DMS114 treated with DMSO at 0.1 percent for 48 hours (cell line): Measurements from ENCODE around the gene TUSC2.

Experiments
- DNase-seq: peaks from one replicate; lab custom pipeline; 2025; ENCODE audit not compliant: unreplicated experiment; lab: John Stamatoyannopoulos, UW

The TUSC2 gene, protein sequence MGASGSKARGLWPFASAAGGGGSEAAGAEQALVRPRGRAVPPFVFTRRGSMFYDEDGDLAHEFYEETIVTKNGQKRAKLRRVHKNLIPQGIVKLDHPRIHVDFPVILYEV

DNA sequence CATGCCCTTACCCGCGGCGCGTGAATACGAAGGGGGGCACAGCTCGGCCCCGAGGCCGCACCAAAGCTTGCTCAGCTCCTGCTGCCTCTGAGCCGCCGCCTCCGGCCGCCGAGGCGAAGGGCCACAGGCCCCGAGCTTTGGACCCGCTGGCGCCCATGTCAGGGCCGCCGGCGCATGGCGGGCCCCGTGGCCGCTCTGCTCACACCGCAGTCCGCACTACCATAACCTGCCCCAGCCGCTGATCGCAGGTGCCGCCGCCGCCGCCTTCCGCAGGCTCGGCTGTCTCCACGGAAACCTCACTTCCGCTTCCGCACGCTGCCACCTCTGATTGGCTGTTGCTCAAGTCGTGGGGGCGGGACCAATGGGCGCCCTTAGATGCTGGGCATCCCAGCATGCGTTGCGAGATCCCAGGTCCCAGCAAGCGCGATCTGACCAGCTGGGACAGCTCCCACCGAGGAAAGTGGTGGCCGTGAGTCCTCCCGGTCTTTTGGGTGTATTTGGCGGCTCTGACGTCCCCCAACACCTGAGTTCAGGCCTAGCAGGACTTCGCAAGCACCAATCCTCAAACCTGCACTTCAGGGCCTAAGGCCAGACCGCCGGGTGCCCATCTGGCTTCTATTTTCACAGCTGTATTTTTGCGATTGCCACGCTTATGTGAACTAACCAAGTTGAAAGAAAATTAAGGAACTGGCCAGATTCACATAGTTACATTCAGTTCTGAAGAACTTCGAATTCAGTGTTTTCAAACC is at the start of gene TUSC2:
TSS of gene TUSC2 (minus strand) at position 281 of the 749 bp plus-strand sequence. CDS start at position 157, 124 bp downstream.
- peak; percentile 77 for DNase-seq

DNA sequence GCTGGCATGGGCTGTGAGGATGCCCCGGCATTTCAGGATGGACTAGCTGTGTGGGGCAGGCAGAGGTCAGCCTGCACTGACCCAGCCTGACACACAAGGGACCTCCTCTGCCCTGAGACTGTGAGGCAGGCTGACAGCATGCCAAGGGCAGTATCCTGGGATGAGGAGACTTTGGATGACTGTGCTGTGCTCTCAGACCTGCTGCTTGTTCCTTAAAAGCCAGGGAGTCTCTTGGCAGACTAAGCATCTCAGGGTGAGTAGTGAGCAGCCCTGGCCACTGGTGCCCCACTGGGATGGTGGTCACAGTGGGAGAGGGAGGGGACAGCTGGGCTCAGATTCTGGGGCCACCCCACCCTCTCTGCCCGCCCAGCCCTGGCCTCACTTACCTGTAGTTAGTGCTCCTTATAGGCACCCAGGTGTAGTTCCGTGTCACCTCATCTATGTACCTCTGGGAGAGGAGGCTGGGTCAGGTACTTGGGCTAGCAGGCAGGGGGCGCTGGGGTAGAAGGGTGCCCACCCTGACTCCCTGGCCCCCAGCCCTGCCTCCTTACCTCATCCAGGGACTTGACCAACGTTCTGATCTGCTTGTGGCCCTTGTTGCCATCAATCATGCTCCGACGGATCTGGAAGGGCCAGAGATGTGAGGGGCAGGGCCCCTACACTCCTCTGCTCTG is 47.4 kb upstream of the TUSC2 start:
- no peak for DNase-seq

DNA sequence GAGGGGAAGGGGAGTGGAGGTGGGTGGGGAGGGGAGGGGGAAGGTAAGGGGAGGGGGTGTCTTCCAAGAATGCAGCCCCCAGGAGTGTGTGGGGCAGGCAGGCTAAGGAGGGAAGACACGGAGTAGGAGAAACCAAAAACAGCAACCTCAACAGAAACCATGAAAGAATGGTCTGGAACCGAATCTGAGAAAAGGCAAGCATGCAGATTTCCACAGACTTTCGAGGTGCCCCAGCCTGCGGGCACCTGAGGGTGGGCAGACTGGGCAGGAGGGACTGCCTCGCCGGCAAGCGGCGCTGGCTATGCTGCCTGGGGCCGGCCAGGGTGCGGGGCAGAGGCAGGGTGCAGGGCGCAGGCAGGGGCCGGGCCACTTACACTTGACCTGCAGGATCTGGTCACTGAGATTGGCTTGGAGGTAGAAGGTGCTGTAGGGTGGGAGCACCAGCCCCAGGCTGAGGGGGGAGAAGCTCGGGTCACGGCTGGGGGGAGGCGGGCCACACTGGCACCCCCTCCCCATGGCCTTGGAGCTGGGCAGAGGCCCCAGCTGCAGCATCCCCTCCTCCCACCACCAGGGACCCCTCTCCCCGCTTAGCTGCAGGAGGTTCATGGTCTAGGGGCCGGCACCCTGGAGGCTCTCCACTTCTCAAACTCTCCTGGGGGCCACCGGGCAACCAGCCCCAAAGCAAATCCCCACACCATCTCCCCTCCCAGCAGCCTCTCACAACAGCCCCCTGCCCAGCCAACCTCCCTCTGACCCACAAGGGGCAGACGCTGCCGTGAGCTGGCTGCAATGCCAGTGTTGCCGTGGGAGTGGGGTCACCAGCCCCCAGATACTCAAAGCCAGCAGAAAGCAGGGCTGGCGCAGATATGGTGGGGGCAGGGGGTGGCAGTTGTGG is 46.6 kb upstream of the TUSC2 start:
- no peak for DNase-seq

DNA sequence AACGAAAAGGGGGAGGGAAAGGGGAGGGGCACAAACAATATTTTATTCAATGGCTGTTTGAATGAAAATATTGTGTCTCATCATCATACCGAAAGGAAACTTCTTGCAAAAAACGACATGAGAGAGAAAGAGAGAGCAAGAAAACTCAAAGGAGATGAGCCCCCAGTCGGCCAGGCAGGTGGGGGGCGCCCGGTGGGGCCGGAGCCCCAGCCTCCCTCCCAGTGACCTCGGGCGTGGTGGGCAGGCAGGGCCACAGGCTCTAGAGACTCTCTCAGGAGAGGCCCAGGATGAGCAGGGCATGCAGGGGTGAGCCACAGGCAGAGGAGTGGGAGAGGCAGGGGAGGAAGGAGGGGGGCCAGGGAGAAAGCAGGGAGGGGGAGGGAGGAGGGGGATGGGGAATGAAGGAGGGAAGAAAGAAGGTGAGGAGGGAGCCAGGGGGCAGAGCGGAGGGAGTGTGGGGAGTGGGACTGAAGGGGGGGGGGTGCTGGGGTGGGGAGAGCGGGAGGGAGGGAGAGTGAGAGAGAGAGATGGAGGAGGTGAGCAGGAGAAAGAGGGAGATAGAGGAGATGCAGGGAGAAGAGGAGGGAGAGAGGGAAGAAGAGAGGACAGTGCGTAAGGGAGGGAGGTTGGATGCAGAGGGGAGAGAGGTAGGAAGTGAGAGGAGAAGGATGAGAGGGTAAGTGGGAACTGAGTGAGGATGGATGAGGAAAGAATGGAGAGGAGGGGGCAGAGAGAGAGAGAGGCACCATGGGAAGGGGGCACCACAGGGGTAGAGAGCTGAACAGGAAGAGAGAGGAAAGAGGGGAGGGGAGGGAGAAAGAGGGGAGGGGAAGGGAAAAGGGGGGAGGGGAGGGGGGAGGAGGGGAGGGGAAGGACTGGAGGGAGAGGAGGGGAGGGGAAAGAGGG is 45.4 kb upstream of the TUSC2 start:
- DNase-seq, result no peak

DNA sequence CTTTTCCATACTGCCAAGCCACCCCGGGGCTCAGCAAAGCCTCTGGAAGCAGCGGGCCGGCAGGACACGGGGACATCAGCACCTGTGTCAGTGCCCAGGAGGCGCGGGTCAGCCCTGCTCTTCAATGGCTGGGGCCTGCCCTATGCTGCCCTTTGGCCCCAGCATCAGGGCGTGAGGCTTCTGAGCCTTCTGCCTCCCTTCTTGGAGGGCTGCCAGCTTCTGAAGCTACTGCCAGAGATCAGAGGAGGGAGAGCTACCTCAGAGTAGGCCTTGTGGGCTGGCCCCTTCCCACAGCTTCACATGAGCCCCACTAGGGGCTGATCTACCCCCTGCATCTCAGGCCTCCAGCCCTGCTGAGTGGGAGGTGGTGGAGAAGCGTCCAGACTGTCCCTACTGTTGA is 44.3 kb upstream of the TUSC2 start:
- no peak for DNase-seq

DNA sequence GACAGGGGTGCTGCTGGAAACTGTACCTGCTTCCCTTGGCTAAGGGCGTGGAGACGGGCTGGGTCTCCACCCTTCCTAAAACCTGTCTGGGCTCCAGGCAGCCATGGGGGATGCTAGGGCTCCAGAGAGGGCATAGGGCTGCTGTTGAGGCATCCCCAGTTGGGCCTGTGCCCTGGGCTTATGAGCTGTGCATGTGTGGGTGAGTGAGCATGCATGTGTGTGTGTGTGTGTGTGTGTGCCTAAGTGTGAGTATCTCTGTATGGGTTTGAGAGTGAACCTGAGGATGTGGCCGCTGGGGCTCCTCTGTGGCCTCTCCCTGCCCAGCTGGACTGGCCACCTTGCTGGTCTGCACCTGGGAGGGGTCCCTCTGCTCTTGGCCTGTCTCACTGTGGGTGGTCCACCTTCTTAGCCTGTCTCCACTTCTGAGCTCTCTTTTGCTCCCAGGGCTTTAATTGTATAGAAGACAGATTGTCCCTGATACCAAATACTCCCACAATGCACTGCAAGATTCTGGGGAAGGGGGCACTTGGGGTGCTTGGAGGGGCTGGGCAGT is 43.2 kb upstream of the TUSC2 start:
- no peak for DNase-seq

DNA sequence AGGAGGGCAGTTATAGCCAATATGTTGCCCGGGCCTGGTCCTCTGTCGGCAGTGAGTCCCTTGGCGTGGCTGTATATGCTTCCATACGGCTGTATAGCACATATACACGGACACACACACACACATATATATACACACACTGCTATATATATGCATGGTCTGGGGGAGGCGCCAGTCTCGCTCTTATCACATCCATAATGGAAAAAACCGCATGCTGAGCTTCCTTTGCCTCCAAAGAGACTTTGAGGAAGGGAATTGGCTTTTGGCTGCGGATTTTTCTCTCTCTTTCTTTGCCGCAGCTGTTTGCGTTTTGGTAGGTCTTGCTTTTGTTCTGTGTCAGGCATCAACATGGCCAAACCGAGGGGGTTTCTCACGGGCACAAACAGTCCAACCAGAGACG is 42.6 kb upstream of the TUSC2 start:
- DNase-seq, result no peak

DNA sequence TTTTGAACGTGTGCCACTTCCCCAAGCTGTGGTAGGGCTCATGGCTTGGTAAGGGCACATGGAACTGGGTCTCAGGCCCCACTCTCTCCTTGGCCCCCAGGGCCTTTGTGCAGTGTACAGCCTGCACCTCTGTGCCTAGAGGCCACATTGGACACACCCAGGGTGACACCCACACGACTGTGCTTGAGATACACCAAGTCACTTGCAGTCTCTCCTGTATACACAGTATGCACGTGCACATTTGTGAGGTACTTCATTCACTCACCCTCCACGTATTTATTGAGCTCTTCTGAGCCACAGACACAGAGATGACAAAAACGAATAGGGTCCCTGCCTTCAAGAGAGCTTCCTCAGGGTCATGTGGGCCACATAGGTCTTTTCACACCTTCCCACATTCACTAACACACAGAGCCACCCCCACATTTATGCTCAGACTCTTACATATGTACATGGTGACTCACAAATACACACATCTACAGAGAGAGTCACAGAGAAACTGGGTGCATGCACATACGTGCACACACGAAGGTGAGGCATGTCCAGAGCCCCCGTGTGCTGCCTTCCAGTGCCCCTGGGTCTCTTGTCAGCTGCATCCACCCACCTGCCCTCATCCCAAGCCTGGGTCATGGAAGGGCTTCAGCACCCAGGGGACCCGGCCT is 41.1 kb upstream of the TUSC2 start:
- no peak for DNase-seq

DNA sequence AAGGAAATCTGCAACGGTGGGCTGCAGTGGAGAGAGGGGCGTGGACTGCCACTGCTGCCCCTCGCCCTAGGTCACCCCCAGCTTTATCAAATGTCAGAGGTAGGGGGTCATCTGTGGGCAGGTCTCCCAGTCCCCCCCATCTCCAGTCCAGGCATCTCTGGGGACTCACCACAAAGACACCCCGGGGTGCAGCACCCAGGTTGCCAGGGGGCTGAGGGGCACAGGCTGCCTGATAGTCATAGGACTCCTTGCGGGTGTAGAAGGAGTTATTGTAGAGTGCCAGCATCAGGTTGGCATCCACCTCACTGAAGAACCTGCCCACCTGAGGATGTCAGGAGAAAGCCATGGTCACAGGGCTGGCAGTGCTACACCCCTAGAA is 37.8 kb upstream of the TUSC2 start:
- DNase-seq, result no peak

DNA sequence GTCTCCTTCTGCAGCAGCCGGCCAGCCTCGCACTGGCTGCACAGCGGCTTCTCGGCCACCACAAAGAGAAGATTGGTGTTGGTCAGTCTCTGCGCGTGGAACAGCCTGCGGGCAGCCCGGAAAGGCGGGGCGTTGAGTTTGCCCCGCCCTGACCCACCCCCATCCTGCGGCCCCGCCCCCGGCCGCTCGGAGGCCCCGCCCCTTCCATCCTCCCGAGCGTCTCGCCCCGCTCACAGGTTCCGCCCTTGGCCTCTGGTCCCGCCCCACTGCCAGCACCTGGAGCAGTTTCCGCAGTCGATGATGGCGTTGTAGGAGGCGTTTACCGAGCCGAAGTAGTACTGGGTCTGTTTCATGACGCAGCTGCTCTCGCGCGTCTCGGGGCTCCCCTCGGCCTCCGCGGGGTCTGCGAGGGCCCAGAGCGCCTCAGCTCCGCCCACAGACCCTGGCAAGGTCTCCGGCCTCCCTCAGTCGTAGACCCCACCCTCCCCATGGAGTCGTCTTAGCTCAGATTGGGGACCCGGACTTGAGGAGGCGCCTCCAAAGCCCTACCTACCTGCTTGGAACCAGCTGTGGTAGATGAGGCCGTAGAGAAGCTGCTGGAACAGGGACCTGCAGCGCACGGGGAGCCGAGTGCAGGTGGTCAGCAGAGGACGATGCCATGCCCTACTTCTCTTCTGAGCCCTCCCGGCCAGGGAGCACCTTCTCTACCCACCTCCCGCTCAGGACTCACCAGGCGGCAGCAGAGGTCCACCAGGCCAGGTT is 37.2 kb upstream of the TUSC2 start:
- DNase-seq, result no peak

DNA sequence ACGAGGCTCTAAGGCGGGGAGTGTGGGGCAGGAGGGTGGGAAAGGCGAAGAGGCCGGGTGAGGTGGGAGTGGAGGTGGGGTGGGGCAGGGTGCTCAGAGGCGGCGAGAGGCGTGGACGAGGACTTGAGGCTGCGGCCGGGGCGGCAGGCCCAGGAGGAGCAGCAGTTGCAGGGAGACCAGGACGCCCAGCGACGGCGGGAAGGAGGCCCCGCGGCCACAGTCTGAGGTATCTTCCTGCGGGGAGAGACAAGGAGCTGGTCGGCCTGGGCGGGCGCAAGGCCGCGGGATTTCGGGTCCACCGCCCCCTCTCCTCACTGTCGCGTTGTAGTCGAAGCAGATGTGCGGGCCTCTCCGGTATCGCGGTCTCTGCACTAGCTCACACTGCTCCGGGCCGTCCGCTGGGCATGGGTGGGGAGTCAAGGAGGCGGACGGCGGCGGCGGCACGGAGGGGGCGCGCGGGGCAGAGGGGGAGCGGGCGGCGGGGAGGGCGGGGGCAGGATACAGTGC is 36.6 kb upstream of the TUSC2 start:
- no peak for DNase-seq

DNA sequence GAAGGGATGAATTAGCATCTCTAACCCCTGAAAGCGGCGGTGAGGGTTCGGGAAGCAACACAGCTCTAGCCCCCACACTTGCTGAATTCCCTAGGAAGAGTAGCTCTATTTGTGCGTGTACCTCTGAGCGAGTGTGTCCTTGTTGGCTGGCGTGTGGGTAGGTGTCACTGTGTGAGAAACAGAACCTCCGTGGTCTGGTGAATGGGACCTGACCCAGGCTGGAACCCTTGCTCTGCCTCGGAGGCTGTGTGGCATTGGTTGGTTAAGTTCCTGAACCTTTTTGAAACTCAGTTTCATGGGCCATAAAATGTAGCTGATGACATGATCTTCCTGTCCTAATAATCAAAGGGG is 31.7 kb upstream of the TUSC2 start:
- DNase-seq, result no peak

DNA sequence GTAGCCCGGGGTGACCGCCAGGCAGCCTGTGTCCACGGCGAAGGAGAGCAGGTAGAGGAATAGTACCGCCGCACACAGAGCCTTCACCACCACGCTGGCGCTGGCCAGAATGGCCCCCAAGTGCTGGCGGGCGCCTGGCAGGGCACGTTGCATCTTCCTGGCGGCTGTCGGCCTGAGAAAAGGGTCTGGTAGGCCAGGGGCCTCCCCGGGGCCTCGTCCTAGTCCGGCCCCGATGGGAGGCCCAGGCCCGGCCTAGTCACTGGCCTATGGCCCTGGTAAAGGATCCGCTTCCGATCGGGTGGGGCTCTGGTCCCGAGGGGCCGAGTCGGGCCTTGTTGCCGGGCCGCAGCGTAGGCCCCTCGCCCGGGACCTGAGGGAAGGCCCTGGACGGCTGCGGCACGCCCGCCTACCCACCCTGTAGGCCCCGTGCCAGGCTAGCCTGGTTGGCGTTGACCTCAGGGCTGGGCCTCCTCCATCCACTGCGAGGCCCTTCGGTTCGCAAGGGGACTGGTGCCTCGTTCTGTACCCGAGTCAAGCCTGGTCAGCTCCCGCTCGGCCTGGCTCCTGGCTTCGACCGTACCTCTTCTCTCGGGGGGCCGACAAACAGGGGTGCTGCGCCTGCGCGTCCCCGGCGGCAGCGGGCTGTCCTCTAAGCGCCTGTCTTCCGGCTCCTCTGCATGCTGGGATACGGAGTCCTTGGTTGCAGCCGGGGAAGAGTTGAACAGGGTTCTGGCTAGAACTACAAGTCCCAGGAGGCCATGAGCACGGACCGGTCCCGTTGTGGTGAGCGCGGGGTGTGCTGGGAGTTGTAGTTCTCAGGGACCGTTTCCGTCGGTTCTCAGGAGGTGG is 31.1 kb upstream of the TUSC2 start, which contains the start of gene TMEM115:
TSS of gene TMEM115 (minus strand) at position 611 of the 849 bp plus-strand sequence. CDS start at position 153, 458 bp downstream.
- DNase-seq, result peak; percentile 95

DNA sequence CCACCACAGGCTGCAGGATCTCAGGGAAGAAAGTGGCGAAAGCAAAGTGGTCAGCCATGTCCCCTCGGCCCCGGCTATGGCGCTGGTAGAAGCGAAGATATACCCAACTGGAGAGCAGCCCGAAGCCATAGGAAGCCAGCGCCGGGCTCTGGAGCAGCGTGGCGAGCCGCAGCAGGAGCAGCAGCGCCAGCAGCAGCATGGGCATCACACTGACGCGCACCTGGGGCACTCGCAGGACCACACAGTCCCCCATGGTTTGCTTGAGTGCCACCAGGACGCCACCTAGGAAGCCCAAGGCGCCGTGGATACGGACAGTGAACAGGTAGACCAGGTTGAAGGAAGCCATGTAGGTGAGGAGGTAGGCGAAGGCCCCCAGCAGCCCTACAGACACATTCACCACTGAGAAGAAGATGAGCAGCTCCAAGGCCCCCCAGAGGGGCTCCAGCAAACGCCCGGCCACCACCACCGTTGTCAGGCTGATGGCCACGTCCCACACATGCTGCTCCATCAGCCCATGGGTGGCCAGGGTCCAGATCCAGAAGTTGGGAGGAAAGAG is 30.4 kb upstream of the TUSC2 start:
- DNase-seq, result no peak

DNA sequence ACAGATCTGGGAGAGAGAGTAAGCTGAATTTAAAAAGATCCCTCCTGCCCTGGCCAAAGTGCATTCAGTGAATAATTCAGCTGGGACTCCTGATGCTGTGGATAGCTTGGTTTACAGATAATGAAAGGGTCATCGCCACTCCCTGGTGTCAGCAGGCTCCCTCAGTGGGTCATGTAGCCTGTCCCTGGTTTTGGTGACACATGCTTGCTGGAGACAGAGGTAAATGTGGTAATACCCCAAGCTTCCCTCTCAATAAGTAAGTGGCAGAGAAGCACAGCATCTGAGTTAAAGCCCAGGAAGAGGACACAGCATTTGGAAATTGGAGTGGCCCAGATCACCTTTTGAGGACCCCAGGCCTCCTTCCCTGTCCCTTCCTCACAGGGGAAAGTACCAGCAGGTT is 29.5 kb upstream of the TUSC2 start:
- DNase-seq, result no peak

DNA sequence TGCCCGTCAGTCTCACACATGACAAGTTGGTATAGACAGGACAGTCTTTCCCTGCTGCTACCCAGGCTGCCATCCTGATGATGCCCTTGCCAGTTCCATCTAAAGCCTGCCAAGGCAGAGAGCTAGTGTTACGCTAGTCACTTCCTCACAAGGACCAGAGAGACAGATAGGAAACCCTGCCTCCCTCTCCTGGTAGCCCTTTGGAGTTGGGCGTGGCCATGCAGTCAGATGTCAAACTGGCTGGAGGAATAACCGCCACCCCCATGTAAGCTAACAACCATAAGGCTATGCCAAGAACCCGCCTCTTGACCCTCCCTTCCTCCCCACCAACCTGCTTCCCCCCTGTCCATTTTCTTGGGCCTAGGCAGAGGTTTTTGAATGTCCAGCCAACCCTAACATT is 28.5 kb upstream of the TUSC2 start:
- no peak for DNase-seq

DNA sequence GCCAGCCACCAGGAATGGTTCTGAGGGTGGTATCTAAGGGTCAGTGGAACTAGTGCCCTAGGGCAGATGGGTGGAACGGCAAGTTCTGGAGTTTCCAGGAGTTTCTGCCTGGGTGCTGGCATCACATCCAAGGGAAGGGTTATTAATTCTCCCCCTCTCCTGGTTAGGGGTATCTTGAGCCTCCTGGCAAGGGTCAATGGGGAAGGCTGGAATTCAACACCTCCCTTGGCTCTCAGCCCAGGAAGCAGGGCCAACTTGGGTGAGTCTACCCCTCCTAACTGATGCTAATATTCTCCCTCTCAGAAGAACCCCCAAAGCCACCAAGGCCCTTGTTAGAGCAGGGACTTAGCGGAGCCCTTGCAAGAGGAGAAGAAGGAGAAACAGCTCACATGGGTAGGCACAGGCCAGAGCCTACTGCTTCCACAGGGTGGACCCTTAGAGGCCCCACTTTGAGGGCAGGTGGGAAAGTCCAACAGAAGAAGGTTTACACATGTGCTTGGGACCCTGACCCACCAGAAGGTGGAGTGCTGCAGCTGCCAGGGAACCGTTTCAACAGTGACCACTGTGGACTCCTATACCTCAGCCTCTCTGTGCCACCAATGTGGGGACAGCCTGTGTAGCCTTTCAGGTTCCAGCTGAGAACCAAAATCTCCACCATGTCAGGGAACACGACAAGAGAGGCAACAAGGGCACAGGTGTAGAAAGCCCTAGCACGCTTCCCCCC is 28.0 kb upstream of the TUSC2 start:
- no peak for DNase-seq
